Measurements from ENCODE around the gene RGS3.

- no peak for TF ChIP-seq CTCF (IDR thresholded peaks at IDR 0.05)
- no peak for TF ChIP-seq POLR2A (IDR thresholded peaks at IDR 0.05)
Measured at GRCh38 chr9:113532809-113533190, 69.3 kb downstream of the RGS3 start.
